ENCODE results near the gene PIK3CB.
"Not testable (repeated sequence)": the region's sequence is repeated elsewhere in the genome, so short reads cannot be mapped to it uniquely, and the experiment has no call there.

The PIK3CB gene

DNA sequence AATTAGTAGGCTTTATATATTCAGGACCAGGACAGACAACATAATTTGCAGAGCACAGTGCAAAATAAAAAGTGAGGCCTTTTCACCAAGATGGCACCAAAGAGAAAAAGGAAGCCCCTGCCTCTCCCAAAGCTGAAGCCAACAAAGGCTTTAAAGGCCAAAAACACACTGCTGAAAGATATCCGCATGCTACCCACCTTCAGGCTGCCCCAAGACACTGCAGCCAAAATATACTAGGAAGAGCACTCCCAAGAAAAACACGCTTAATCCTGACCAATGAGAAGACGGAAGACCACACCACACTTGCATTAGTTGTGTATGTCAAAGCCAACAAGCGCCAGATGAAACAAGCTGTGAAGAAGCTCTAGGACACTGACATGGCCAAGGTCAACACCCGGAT, 38.0 kb downstream of the PIK3CB start:
- DNase-seq (ENCODE audit: low spot score) = no peak
- TF ChIP-seq, protein P1, sequence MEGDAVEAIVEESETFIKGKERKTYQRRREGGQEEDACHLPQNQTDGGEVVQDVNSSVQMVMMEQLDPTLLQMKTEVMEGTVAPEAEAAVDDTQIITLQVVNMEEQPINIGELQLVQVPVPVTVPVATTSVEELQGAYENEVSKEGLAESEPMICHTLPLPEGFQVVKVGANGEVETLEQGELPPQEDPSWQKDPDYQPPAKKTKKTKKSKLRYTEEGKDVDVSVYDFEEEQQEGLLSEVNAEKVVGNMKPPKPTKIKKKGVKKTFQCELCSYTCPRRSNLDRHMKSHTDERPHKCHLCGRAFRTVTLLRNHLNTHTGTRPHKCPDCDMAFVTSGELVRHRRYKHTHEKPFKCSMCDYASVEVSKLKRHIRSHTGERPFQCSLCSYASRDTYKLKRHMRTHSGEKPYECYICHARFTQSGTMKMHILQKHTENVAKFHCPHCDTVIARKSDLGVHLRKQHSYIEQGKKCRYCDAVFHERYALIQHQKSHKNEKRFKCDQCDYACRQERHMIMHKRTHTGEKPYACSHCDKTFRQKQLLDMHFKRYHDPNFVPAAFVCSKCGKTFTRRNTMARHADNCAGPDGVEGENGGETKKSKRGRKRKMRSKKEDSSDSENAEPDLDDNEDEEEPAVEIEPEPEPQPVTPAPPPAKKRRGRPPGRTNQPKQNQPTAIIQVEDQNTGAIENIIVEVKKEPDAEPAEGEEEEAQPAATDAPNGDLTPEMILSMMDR (IDR thresholded peaks at IDR 0.05; ENCODE audit: extremely low read depth, insufficient read depth, missing control alignments) = no peak
- in situ Hi-C loops (cut with MboI; ENCODE audit: low pct_unique_long_range_greater_than_20kb, low sequenced_read_pairs, unreplicated experiment) = no loop called here

DNA sequence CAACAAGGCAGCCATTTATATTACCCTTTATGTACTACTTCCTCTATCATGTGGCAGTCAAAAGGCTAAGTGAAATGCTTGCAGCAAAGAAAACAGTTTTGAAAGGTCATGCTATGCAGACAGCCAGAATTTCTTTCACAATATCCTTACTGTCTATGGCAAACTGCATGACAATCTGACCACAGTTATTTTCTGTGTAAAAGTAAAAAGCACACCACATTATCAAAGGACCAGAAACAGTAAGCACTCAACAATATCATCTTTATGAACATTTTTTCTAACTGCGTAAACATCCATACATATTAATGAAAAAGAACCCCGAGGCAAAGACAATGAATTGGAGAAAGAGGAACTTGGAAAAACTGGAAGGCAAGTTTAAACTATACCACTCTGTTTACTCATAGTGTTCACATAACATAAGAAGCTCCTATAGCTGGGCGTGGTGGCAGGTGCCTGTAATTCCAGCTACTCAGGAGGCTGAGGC, 47.9 kb downstream of the PIK3CB start:
- TF ChIP-seq, protein P1 (IDR thresholded peaks at IDR 0.05; ENCODE audit: extremely low read depth, insufficient read depth, missing control alignments) = no peak
- in situ Hi-C loops (cut with MboI; ENCODE audit: low pct_unique_long_range_greater_than_20kb, low sequenced_read_pairs, unreplicated experiment) = no loop called here
- DNase-seq (ENCODE audit: low spot score) = no peak

GRCh38 chr3:138785951-138786350, 48.8 kb downstream of the PIK3CB start:
- TF ChIP-seq, protein P1 (IDR thresholded peaks at IDR 0.05; ENCODE audit: extremely low read depth, insufficient read depth, missing control alignments) = no peak
- no peak for DNase-seq (ENCODE audit: low spot score)
- in situ Hi-C loops (cut with MboI; ENCODE audit: low pct_unique_long_range_greater_than_20kb, low sequenced_read_pairs, unreplicated experiment) = no loop called here

DNA sequence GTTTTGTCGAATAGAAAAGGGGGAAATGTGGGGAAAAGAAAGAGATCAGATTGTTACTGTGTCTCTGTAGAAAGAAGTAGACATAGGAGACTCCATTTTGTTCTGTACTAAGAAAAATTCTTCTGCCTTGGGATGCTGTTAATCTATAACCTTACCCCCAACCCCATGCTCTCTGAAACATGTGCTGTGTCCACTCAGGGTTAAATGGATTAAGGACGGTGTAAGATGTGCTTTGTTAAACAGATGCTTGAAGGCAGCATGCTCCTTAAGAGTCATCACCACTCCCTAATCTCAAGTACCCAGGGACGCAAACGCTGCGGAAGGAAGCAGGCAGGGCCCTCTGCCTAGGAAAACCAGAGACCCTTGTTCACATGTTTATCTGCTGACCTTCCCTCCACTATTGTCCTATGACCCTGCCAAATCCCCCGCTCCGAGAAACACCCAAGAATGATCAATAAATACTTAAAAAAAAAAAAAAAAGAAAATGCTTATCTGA, 49.3 kb downstream of the PIK3CB start:
- DNase-seq (ENCODE audit: low spot score); in situ Hi-C loops (cut with MboI; ENCODE audit: low pct_unique_long_range_greater_than_20kb, low sequenced_read_pairs, unreplicated experiment): not testable (repeated sequence)

DNA sequence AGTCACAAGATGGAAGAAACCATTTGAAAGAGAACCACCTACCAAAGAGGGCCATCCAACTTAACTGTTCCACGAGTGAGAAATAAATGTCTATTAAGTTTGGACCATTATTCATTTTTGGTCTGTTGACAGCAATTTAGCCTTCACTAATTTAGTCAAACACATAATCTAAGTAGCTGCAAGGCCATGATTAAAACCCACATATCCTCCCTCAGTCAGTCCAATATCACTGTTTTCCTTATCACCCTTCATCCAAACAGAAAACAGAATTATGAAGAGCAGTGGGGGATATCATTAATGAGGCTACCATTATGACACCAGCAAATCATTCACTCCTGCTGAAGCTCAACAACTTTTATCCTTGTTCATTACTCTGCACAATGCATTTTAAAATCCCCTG, 52.0 kb downstream of the PIK3CB start:
- TF ChIP-seq, protein P1 (IDR thresholded peaks at IDR 0.05; ENCODE audit: extremely low read depth, insufficient read depth, missing control alignments) = no peak
- in situ Hi-C loops (cut with MboI; ENCODE audit: low pct_unique_long_range_greater_than_20kb, low sequenced_read_pairs, unreplicated experiment) = no loop called here
- DNase-seq (ENCODE audit: low spot score) = no peak

GRCh38 chr3:138781012-138781470, 53.7 kb downstream of the PIK3CB start:
- TF ChIP-seq, protein P1 (IDR thresholded peaks at IDR 0.05; ENCODE audit: extremely low read depth, insufficient read depth, missing control alignments) = no peak
- in situ Hi-C loops (cut with MboI; ENCODE audit: low pct_unique_long_range_greater_than_20kb, low sequenced_read_pairs, unreplicated experiment) = no loop called here
- DNase-seq (ENCODE audit: low spot score) = no peak

DNA sequence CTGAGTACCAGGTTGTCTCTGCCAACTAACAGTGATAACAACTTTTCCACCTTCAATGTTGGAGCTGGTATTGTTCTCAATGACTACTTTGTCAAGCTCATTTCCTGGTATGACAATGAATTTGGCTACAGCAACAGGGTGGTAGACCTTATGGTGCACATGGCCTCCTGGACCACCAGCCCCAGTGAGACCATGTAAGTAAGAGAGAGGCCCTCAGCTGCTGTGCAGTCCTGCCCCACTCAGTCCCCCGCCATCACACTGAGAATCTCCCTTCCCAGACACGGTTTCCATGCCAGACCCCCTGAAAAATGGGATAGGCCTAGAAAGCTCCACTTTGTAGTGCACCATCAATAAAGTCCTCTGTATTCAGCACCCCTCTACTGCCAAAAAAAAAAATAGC, 56.1 kb downstream of the PIK3CB start:
- TF ChIP-seq, protein P1 (IDR thresholded peaks at IDR 0.05; ENCODE audit: extremely low read depth, insufficient read depth, missing control alignments) = no peak
- in situ Hi-C loops (cut with MboI; ENCODE audit: low pct_unique_long_range_greater_than_20kb, low sequenced_read_pairs, unreplicated experiment) = no loop called here
- no peak for DNase-seq (ENCODE audit: low spot score)
